HG03175 (cell line): Measurements from ENCODE around the gene PEAK1.
"Not testable (repeated sequence)": the region's sequence is repeated elsewhere in the genome, so short reads cannot be mapped to it uniquely, and the experiment has no call there.

ENCODE experiments used
- ATAC-seq: cut with Tn5 transposase; IDR thresholded peaks from one replicate; pipeline ENCODE4 v1.9.1; 2021; ENCODE audit warnings: mild to moderate bottlenecking, moderate library complexity; ENCODE audit not compliant: unreplicated experiment

PEAK1 gene

DNA sequence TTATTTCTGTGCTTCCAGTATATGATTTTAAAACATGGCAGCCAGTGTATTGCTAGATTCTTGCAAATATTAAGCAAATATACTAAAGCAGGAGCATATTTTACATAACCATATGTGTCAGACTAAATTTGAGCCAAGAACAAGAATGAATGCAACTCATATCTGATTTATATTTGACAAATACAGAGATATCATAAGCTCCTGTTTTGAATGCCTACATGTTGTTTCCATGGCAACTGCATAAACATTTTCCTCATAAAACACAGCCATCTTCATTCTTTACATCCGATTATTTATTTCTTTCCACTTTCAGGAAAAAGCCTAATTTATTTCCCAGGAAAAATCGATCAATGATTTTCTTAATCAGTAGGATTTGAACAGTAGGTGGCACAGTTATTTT is 176.8 kb downstream of the PEAK1 start:
- no peak for ATAC-seq

GRCh38 chr15:77239882-77240608 is 179.9 kb downstream of the PEAK1 start:
- ATAC-seq, result no peak

DNA sequence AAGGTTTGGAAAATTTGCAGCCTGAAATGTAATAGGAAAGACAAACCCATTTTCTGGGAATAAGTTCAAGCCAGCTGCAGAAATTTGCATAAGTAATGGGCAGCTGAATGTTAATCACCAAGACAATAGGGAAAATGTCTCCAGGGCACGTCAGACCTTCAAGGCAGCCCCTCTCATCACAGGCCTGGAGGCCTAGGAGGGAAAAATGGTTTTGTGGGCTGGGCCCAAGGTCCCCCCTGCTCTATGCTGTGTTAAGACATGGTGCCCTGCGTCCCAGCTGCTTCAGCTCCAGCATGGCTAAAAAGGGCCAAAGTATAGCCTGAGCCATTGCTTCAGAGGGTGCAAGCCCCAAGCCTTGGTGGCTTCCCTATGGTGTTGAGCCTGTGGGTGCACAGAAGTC is 184.3 kb downstream of the PEAK1 start:
- ATAC-seq, result no peak

GRCh38 chr15:77228828-77229227 is 191.1 kb downstream of the PEAK1 start:
- no peak for ATAC-seq

GRCh38 chr15:77226652-77227051 is 193.3 kb downstream of the PEAK1 start:
- no peak for ATAC-seq

GRCh38 chr15:77225646-77226045 is 194.3 kb downstream of the PEAK1 start:
- no peak for ATAC-seq

DNA sequence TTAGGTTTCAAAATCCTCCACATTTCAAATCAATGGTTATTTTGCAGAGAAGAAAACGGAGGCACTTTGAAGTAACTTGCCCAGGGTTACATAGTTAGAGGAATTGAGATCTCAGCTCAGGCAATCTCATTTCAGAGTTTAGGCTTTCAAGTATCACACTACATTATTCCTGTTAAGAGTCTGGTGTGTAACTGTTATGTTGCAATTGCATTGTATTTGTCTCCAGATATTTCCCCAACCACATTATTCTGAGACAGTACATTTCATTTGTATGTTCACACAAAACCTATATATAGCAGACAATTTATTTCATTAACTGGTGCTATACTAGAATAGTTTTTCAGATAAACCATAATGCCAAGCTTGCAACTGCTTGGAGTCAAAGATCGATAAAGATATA is 194.8 kb downstream of the PEAK1 start:
- no peak for ATAC-seq

DNA sequence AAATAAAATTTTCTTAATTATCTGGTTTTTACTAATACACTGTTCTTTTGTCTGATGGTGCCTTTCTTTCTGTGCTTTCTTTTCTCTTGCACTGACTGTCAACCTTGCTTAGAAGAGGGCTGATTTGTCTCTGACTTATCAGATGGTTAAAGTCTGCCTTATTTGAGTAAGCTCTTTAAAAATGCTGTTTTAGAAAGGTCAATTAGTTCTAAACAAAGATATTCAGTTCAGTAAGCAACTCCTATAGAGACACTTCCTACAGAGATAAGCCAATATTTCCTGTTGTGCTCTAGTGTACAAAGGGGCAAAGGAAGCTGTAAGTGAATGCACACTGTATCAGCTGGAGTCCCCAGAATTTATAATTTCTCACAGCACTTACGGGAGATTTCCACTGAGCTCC is 195.6 kb downstream of the PEAK1 start:
- no peak for ATAC-seq

DNA sequence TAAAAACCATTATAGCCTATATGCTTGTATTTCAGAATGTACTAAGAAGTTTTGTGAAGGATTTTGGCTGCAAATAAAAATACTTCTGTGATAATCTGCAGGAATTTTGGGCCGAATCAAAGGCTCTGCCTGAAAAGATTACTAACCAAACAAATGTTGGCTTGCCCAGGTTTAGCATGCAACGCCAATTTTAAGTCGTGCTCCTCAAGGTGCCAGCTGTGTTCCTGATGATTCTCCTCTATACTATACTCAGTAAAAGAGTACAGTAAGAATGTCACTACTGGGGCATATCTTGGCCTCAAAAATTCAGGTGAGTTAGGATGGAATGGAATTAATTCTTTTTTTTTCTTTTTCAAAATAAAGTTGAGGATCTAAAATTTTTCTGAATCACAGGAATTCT is 198.2 kb downstream of the PEAK1 start:
- ATAC-seq, result no peak

DNA sequence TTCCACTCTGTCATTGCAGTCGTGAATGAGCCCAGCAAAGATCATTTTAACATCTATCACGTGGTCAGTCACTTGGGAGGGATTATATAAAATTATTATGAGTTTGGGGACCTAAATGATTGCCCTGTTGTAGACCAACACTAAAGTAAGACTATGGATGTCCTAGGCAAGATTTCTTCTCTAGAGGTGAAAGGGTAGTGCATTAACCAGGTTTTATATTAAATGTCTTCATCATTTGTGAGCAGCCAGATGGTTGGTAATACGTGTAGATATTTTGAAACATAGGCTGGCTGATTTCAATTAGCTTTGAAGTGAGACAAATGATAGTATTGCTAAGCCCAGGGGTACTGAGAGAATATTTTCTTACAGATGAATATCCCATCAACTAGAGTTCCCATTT is 198.7 kb downstream of the PEAK1 start:
- ATAC-seq, result no peak

DNA sequence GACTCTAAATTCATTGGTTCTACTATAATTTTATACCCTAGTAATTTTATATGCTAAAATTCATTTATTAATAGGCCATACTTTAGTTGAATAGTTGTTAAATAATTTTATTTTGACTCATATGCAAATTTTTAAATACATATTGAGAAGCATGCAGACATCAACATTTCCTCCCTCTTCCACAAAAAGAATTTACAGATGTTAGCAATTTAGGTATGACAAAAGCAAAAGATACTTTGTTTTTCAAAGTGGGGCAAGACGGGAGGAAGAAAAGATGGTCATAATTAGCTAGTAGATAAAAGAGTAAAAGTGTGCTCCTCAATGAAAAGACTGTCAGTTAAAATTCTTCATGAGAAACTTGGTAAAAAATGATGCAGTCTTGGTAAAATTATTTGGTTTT is 200.1 kb downstream of the PEAK1 start:
- ATAC-seq, result no peak

DNA sequence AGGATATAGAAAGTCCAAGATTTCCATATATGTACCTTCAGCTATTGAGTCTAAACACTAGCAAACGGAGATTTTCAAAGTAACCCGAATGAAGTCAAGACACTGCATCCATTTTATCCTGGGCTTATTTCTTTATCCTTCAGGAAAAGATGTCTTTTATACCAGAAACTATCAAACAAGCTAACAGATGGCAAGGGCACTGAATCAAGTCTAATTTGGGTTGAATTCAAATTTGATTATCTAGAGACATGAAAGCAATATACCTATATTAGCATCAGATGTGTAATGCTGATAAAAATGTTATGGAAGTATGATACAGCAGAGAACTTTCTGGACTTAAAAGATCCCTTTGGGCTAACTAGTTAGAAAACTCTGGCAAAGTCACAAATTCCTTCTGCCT is 210.7 kb downstream of the PEAK1 start:
- ATAC-seq, result no peak

DNA sequence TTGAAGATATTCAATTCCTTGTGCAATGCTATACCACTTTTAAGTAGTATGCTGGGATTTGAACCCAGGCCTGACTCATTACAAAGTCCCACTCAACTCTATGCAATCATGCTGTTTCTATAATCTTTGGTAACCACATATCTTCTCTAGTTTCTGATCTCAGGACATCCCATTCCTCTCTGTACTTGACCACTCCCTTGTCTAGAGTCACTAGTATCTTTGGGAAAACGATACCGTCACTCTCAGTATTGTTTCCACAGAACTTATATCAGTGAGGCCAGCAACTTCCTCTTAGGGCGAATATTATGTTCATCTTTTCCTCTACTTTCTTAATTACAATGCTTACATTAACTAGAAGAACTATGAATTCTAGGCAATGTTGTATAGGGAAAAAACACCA is 211.7 kb downstream of the PEAK1 start:
- no peak for ATAC-seq

GRCh38 chr15:77201665-77202064 is 218.2 kb downstream of the PEAK1 start:
- ATAC-seq, result no peak

DNA sequence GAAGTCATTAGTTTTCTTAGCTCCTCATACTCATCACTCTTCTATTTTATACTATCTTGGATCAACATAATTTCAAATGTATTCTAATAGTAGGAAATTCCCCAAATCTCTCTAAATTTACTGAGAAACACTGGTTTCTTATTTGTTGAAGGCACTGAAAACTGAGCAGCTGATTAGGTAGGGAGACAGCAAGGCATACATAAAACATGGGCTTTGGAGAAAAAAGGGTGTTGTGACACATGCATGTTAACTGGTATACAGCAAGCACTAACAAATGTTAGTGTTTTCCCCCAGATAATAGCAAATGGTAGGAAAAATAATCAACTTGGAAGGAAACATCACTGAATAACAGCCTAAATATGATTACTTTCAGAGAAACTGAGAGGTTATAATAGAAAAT is 223.5 kb downstream of the PEAK1 start:
- ATAC-seq, result no peak

DNA sequence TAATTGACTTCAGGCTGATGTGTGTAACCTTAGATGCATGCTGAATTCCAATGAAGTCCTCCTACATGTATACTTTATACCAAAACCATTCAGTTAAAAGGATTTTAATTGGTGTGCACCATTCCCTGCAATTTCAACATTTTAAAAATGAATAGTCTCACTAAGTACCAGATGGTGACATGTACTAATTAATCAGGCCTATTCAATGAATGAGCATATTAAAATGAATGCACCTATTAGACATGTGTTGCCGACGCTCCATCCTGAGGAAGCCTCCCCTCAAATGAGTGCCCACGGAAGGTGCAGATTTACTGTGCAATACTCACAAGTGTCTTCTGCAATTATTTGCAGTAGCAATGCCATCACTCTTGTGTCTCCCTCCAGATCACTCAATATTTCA is 224.3 kb downstream of the PEAK1 start:
- no peak for ATAC-seq

GRCh38 chr15:77192451-77192850 is 227.5 kb downstream of the PEAK1 start:
- no peak for ATAC-seq

DNA sequence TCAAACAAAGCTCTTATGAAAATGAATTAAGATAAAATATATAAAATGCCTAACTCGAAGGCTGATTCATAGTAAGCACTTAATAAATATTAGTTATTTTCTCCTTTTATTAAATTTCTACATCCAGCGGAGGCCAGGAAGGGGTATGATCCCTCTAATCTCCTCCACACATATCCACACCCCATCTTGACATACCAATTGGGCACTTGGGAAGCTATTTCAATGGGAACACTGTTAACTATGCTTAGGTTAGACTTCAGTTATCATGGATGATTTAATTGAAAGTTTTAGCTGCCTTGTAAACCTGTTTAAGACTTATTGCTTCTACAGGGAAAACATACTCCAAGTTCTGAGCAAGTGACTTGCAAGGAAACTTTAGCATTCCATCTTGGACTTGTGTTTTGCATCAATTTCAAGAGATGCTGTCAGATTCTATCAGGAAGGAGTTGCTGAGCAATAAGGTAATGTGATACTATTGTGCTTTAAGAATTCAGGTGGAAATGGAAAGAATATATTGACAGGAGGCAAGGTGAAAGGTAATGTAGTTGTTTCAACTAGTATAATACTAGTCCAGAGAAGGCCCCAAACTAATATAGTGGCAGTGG is 228.6 kb downstream of the PEAK1 start:
- no peak for ATAC-seq

GRCh38 chr15:77187751-77188464 is 232.0 kb downstream of the PEAK1 start:
- no peak for ATAC-seq

DNA sequence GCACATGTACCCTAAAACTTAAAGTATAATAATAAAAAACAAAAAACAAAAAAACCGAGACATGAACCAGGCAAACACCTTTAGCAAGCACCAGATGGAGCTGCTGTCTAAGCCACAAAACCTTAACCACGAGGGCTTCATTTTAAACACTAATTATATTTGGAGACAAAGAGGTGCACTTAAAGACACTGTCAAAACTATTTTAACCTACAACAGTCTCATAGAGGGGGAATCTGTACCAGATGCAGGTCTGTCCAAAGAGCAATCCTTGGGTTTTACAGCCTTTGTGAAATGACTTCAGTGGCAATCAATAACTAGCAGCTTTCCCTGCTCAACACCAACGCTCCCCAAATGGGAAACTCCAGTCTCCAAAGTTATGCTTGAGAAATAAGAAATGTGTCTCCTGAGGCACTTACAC is 233.3 kb downstream of the PEAK1 start:
- no peak for ATAC-seq

DNA sequence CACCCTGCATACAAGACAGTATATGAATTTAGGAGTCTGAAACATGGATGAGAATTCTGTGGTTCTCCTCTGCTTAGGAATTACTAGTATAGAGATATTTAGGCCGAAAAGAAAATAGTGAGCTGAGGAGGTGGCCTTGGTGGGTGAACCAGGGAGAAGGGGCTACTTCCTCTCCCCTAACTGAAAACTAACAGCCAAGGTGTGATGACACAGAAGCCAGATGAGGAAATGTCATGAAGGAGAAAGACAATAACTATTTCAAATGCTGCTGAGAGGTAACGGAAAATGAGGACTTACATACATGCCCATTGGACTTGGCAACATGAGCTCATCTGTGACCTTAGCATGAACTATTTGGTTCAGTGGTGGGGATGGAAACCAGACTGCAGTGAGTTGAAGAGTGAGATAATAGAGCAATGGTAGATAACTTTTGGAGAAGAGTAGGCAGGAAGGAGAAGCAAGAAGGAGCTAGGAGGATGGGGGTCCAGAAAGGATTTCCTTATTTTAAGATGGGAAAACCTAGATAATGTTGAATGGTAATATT is 234.6 kb downstream of the PEAK1 start:
- ATAC-seq, result no peak

- not testable (repeated sequence) for ATAC-seq
Observed at GRCh38 chr15:77184352-77184751, 235.6 kb downstream of the PEAK1 start.
